H9 (cell line): Measurements from ENCODE around the gene LZIC. TPM values are rescaled to one million over a fixed set of nuclear protein-coding genes. Genes with fewer than 3 reads are reported as not detected.

Experiments
- DNase-seq: peaks from one replicate; pipeline ENCODE4 v3.0.0-alpha.2; 2017
- H2AFZ ChIP-seq: one replicate; pipeline ENCODE4 v1.6.1; 2013; ENCODE audit warnings: mild to moderate bottlenecking, low read length, control low read depth, moderate library complexity
- H2AK5ac ChIP-seq: 2 replicates; pipeline ENCODE4 v1.6.1; 2013; ENCODE audit warnings: low read length, control low read depth, mixed read lengths; ENCODE audit not compliant: insufficient read length
- H2BK120ac ChIP-seq: one replicate; pipeline ENCODE4 v1.6.1; 2013; ENCODE audit warnings: low read depth, mild to moderate bottlenecking, low read length, control low read depth, inconsistent platforms; ENCODE audit not compliant: poor library complexity, severe bottlenecking
- H2BK12ac ChIP-seq: 2 replicates; pipeline ENCODE4 v1.6.1; 2013; ENCODE audit warnings: low read length, control low read depth, mixed read lengths, low read depth; ENCODE audit not compliant: insufficient read length
- H2BK15ac ChIP-seq: 2 replicates; pipeline ENCODE4 v1.6.1; 2013; ENCODE audit warnings: low read depth, low read length, control low read depth
- H2BK20ac ChIP-seq: one replicate; pipeline ENCODE4 v1.6.1; 2013; ENCODE audit warnings: low read depth, mild to moderate bottlenecking, low read length, control low read depth, inconsistent platforms; ENCODE audit not compliant: poor library complexity, severe bottlenecking
- H2BK5ac ChIP-seq: 2 replicates; pipeline ENCODE4 v1.6.1; 2013; ENCODE audit warnings: low read length, control low read depth, mixed read lengths; ENCODE audit not compliant: insufficient read length
- H3K14ac ChIP-seq: 2 replicates; pipeline ENCODE4 v1.6.1; 2013; ENCODE audit warnings: low read length, control low read depth; ENCODE audit not compliant: insufficient read depth
- H3K18ac ChIP-seq: 2 replicates; pipeline ENCODE4 v1.6.1; 2013; ENCODE audit warnings: low read depth, mild to moderate bottlenecking, mixed read lengths, low read length, control low read depth; ENCODE audit not compliant: insufficient read length
- H3K23ac ChIP-seq: 2 replicates; pipeline ENCODE4 v1.6.1; 2013; ENCODE audit warnings: low read length, control low read depth, mixed read lengths, low read depth; ENCODE audit not compliant: insufficient read length
- H3K23me2 ChIP-seq: 2 replicates; pipeline ENCODE4 v1.6.1; 2013; ENCODE audit warnings: low read depth, mild to moderate bottlenecking, mixed read lengths, low read length, control low read depth; ENCODE audit not compliant: insufficient read length, poor library complexity, severe bottlenecking
- H3K27ac ChIP-seq: 2 replicates; pipeline ENCODE4 v1.5.1; 2013; ENCODE audit warnings: low read length, control low read depth, mixed read lengths, low read depth; ENCODE audit not compliant: insufficient read length
- H3K27me3 ChIP-seq: 2 replicates; pipeline ENCODE4 v1.6.1; 2013; ENCODE audit warnings: low read length, control low read depth, inconsistent platforms; ENCODE audit not compliant: insufficient read depth
- H3K4ac ChIP-seq: 2 replicates; pipeline ENCODE4 v1.6.1; 2013; ENCODE audit warnings: low read depth, mild to moderate bottlenecking, control low read depth, inconsistent platforms, low read length, moderate library complexity
- H3K4me1 ChIP-seq: 2 replicates; pipeline ENCODE4 v1.6.1; 2013; ENCODE audit warnings: low read length, control low read depth, inconsistent platforms; ENCODE audit not compliant: insufficient read depth
- H3K4me2 ChIP-seq: 2 replicates; pipeline ENCODE4 v1.6.1; 2013; ENCODE audit warnings: low read length, control low read depth, mixed read lengths; ENCODE audit not compliant: insufficient read length, insufficient read depth
- H3K56ac ChIP-seq: 2 replicates; pipeline ENCODE4 v1.6.1; 2013; ENCODE audit warnings: low read depth, mild to moderate bottlenecking, mixed read lengths, low read length, control low read depth; ENCODE audit not compliant: insufficient read length
- H3K79me1 ChIP-seq: 2 replicates; pipeline ENCODE4 v1.6.1; 2013; ENCODE audit warnings: low read depth, mild to moderate bottlenecking, moderate library complexity, low read length, control low read depth, inconsistent platforms; ENCODE audit not compliant: insufficient read depth, poor library complexity, severe bottlenecking
- H3K79me2 ChIP-seq: 2 replicates; pipeline ENCODE4 v1.6.1; 2013; ENCODE audit warnings: low read length, control low read depth, inconsistent platforms; ENCODE audit not compliant: insufficient read depth
- H3K9ac ChIP-seq: 2 replicates; pipeline ENCODE4 v1.6.1; 2013; ENCODE audit warnings: low read length, control low read depth, mixed read lengths; ENCODE audit not compliant: insufficient read length; ENCODE audit errors: extremely low read depth
- H3K9me3 ChIP-seq: one replicate; pipeline ENCODE4 v1.6.1; 2013; ENCODE audit warnings: low read depth, low read length, inconsistent platforms; ENCODE audit not compliant: control insufficient read depth
- H3T11ph ChIP-seq: one replicate; pipeline ENCODE4 v1.6.1; 2013; ENCODE audit warnings: mild to moderate bottlenecking, low read length, control low read depth, inconsistent platforms
- H4K20me1 ChIP-seq: one replicate; pipeline ENCODE4 v1.6.1; 2013; ENCODE audit not compliant: control insufficient read depth, insufficient read length, insufficient read depth
- H4K5ac ChIP-seq: 2 replicates; pipeline ENCODE4 v1.6.1; 2013; ENCODE audit warnings: low read depth, mild to moderate bottlenecking, mixed read lengths, low read length, control low read depth; ENCODE audit not compliant: insufficient read length
- H4K8ac ChIP-seq: replicated peaks from 2 replicates; pipeline ENCODE4 v1.6.1; 2013; ENCODE audit warnings: low read length, control low read depth, mixed read lengths, low read depth; ENCODE audit not compliant: insufficient read length
- H4K91ac ChIP-seq: 2 replicates; pipeline ENCODE4 v1.6.1; 2013; ENCODE audit warnings: low read depth, mild to moderate bottlenecking, moderate library complexity, mixed read lengths, low read length, control low read depth; ENCODE audit not compliant: insufficient read length
- H3K27ac Mint-ChIP-seq, 3 experiments: 2 replicates in 2 of 3; 3 replicates in 1 of 3; pipeline ENCODE4 v1.8.0; 2020 to 2021; ENCODE audit warnings: mixed read lengths in 3 of 3, mild to moderate bottlenecking in 1 of 3, moderate library complexity in 1 of 3
- H3K27me3 Mint-ChIP-seq: 2 replicates; pipeline ENCODE4 v1.8.0; 2021; ENCODE audit warnings: low read depth, mild to moderate bottlenecking, moderate library complexity, mixed read lengths
- H3K36me3 Mint-ChIP-seq, 3 experiments: 2 replicates in 2 of 3; 3 replicates in 1 of 3; pipeline ENCODE4 v1.8.0; 2020 to 2021; ENCODE audit warnings: low read depth in 3 of 3, mixed read lengths in 3 of 3; ENCODE audit not compliant: insufficient read depth in 1 of 3
- H3K4me1 Mint-ChIP-seq, 2 experiments: 2 replicates each; pipeline ENCODE4 v1.8.0; 2020; ENCODE audit warnings: mixed read lengths in 2 of 2
- H3K4me3 Mint-ChIP-seq, 2 experiments: 2 replicates in 1 of 2; 3 replicates in 1 of 2; pipeline ENCODE4 v1.8.0; 2020 to 2021; ENCODE audit warnings: mild to moderate bottlenecking in 2 of 2, mixed read lengths in 2 of 2, moderate library complexity in 1 of 2
- H3K9me3 Mint-ChIP-seq, 2 experiments: 2 replicates in 1 of 2; 3 replicates in 1 of 2; pipeline ENCODE4 v1.8.0; 2020; ENCODE audit warnings: mild to moderate bottlenecking in 2 of 2, mixed read lengths in 2 of 2, moderate library complexity in 1 of 2
- WGBS: extraction: QIAGEN DNeasy Blood & Tissue Kit; methylation state at CpG from one replicate; pipeline ENCODE4 v1.1.7; 2013; ENCODE audit warnings: missing lambda C conversion rate, low lambda C conversion rate, mixed read lengths; ENCODE audit not compliant: insufficient read length; ENCODE audit errors: extremely low coverage; 5-methylcytosine and 5-hydroxymethylcytosine counted together
- total RNA-seq: library from RNA; stranded (reverse); gene quantifications from 2 replicates; pipeline ENCODE4 v1.2.1, GENCODE V29; 2021
- TF ChIP-seq, protein P1 (sequence below): fragments of 200-600 bp; sonication (generic); conservative IDR thresholded peaks from 3 replicates; pipeline ENCODE4 v1.8.0; 2021; ENCODE audit warnings: antibody characterized with exemption, mild to moderate bottlenecking

The LZIC gene
- total RNA-seq, 1 experiment from 2014 or later: 22.9 TPM

DNA sequence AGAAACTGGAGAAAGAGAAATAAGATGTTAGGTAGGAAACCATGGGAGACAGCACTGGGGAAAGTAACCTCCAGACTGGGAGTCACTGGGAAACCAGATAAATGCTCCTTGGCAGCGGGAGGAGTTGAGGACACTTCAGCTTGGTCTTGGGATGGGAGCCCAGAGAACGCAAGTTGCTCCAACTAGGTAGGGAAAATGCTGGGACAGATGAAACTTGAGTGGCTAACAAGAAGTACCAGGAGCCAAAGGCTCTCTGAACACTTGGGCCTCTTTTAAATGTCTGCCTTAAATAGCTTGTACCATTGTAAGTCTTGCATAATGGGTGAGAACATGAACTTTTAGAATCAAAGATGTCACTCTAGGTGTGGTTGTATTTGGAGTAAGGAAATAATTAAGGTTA is 3.1 kb upstream of the LZIC start:
- Histone ChIP-seq H3K18ac (no peak overlapping the region), H3K4ac (no peak overlapping the region), H3K56ac (no peak overlapping the region), H2BK15ac (no peak overlapping the region), H3K23ac (no peak overlapping the region), H2BK20ac (no peak overlapping the region), H3K4me1 (no peaks in the 10 kb centered on the region; the same call in 1 of the 2 replicates), H3K9ac (no peak overlapping the region), H2BK12ac (no peak overlapping the region), H4K5ac (no peak overlapping the region), H3K27ac (no peak overlapping the region), H3K23me2 (peaks cover 6% of the 10 kb centered on the region), H4K8ac (no peak overlapping the region), H2AK5ac (no peak overlapping the region), H3K79me2 (no peaks in the 10 kb centered on the region), H3K14ac (no peak overlapping the region), H3T11ph (no peak overlapping the region), H4K20me1 (no peaks in the 10 kb centered on the region), H3K4me2 (no peak overlapping the region), H3K79me1 (no peaks in the 10 kb centered on the region), H3K27me3 (no peaks in the 10 kb centered on the region), H2BK120ac (no peak overlapping the region), H3K9me3 (no peaks in the 10 kb centered on the region), H2AFZ (no peak overlapping the region), H2BK5ac (no peak overlapping the region), H4K91ac (no peak overlapping the region)
- DNase-seq: no peak
- Mint-ChIP-seq H3K4me3 (no peak overlapping the region; a peak in 1 of 5 replicates), H3K36me3 (peaks cover 0 to 4% (median 0%) of the 10 kb centered on the region in 3 experiments; a peak in 3 of 7 replicates), H3K9me3 (no peaks in the 10 kb centered on the region), H3K27ac (no peak overlapping the region), H3K27me3 (no peaks in the 10 kb centered on the region), H3K4me1 (peaks cover 13 to 14% of the 10 kb centered on the region in 2 experiments)
- no CpG with 5 or more reads among the region's 2 CpGs for WGBS
- TF ChIP-seq, protein P1, sequence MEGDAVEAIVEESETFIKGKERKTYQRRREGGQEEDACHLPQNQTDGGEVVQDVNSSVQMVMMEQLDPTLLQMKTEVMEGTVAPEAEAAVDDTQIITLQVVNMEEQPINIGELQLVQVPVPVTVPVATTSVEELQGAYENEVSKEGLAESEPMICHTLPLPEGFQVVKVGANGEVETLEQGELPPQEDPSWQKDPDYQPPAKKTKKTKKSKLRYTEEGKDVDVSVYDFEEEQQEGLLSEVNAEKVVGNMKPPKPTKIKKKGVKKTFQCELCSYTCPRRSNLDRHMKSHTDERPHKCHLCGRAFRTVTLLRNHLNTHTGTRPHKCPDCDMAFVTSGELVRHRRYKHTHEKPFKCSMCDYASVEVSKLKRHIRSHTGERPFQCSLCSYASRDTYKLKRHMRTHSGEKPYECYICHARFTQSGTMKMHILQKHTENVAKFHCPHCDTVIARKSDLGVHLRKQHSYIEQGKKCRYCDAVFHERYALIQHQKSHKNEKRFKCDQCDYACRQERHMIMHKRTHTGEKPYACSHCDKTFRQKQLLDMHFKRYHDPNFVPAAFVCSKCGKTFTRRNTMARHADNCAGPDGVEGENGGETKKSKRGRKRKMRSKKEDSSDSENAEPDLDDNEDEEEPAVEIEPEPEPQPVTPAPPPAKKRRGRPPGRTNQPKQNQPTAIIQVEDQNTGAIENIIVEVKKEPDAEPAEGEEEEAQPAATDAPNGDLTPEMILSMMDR: no peak
